Measurements from ENCODE around the gene SQOR.

GRCh38 chr15:45612790-45613415 is 21.9 kb upstream of the SQOR start:
- TF ChIP-seq CTCF (IDR thresholded peaks at IDR 0.05) (no peak), POLR2A (IDR thresholded peaks at IDR 0.05) (no peak), POLR2AphosphoS5 (IDR thresholded peaks at IDR 0.05) (no peak)

Measured in stomach (tissue), 4 donors.